ENCODE measurements around the gene ANKS6.

The ANKS6 gene

GRCh38 chr9:98834386-98834785 lies 38.0 kb upstream of the ANKS6 start:
- TF ChIP-seq TAF1 (IDR thresholded peaks at IDR 0.05; ENCODE audit: borderline replicate concordance, insufficient read depth, low read length) (no peak), SIN3A (IDR thresholded peaks at IDR 0.05; ENCODE audit: borderline replicate concordance, insufficient read depth, low read length) (no peak), FOXP2 (optimal IDR thresholded peaks at IDR 0.05; ENCODE audit: borderline replicate concordance, extremely low read depth, extremely low read length, insufficient read depth) (no peak), POLR2AphosphoS5 (IDR thresholded peaks at IDR 0.05; ENCODE audit: low read depth, low read length) (no peak), REST (IDR thresholded peaks at IDR 0.05; ENCODE audit: insufficient read depth in 1 of 2, low read depth in 2 of 2, low read length in 2 of 2) (no peak)

- TF ChIP-seq SIN3A (IDR thresholded peaks at IDR 0.05; ENCODE audit: borderline replicate concordance, insufficient read depth, low read length) (no peak), POLR2AphosphoS5 (IDR thresholded peaks at IDR 0.05; ENCODE audit: low read depth, low read length) (no peak), REST (IDR thresholded peaks at IDR 0.05; ENCODE audit: insufficient read depth in 1 of 2, low read depth in 2 of 2, low read length in 2 of 2) (no peak), TAF1 (IDR thresholded peaks at IDR 0.05; ENCODE audit: borderline replicate concordance, insufficient read depth, low read length) (no peak), FOXP2 (optimal IDR thresholded peaks at IDR 0.05; ENCODE audit: borderline replicate concordance, extremely low read depth, extremely low read length, insufficient read depth) (no peak)
These were observed 37.0 kb upstream of the ANKS6 start for GRCh38 chr9:98833090-98833956.

- TF ChIP-seq REST (IDR thresholded peaks at IDR 0.05; ENCODE audit: insufficient read depth in 1 of 2, low read depth in 2 of 2, low read length in 2 of 2) (no peak), SIN3A (IDR thresholded peaks at IDR 0.05; ENCODE audit: borderline replicate concordance, insufficient read depth, low read length) (no peak), TAF1 (IDR thresholded peaks at IDR 0.05; ENCODE audit: borderline replicate concordance, insufficient read depth, low read length) (no peak), POLR2AphosphoS5 (IDR thresholded peaks at IDR 0.05; ENCODE audit: low read depth, low read length) (no peak), FOXP2 (optimal IDR thresholded peaks at IDR 0.05; ENCODE audit: borderline replicate concordance, extremely low read depth, extremely low read length, insufficient read depth) (no peak)
These were observed 36.4 kb upstream of the ANKS6 start for GRCh38 chr9:98832768-98833089.

GRCh38 chr9:98831696-98832095 lies 35.3 kb upstream of the ANKS6 start:
- TF ChIP-seq REST (IDR thresholded peaks at IDR 0.05; ENCODE audit: insufficient read depth in 1 of 2, low read depth in 2 of 2, low read length in 2 of 2) (no peak), FOXP2 (optimal IDR thresholded peaks at IDR 0.05; ENCODE audit: borderline replicate concordance, extremely low read depth, extremely low read length, insufficient read depth) (no peak), TAF1 (IDR thresholded peaks at IDR 0.05; ENCODE audit: borderline replicate concordance, insufficient read depth, low read length) (no peak), POLR2AphosphoS5 (IDR thresholded peaks at IDR 0.05; ENCODE audit: low read depth, low read length) (no peak), SIN3A (IDR thresholded peaks at IDR 0.05; ENCODE audit: borderline replicate concordance, insufficient read depth, low read length) (no peak)
